C4-2B (cell line): Measurements from ENCODE around the gene LIG3.

Experiments used
- CTCF ChIP-seq: fragments of 450-650 bp; conservative IDR thresholded peaks from 2 replicates; pipeline ENCODE4 v1.5.1; 2017; ENCODE audit warnings: mild to moderate bottlenecking
- ZFX ChIP-seq: fragments of 450-650 bp; IDR thresholded peaks from 2 replicates; pipeline ENCODE4 v1.6.1; 2017

GRCh38 chr17:34974179-34974578, 6.1 kb upstream of the LIG3 start:
- TF ChIP-seq CTCF = no peak
- no peak for TF ChIP-seq ZFX
